ENCODE measurements around the gene TAF11L5.
A peak's percentile ranks its signal among the peaks of the same experiment; 100 is the strongest.
"Not testable (repeated sequence)": the region's sequence is repeated elsewhere in the genome, so short reads cannot be mapped to it uniquely, and the experiment has no call there.

TAF11L5 gene

GRCh38 chr5:17492770-17493169 is 32.3 kb upstream of the TAF11L5 start:
- DNase-seq (ENCODE audit: low read depth): no peak
- H3K4me3 ChIP-seq (ENCODE audit: low read length): no peak overlapping the region
- TF ChIP-seq, protein P1, sequence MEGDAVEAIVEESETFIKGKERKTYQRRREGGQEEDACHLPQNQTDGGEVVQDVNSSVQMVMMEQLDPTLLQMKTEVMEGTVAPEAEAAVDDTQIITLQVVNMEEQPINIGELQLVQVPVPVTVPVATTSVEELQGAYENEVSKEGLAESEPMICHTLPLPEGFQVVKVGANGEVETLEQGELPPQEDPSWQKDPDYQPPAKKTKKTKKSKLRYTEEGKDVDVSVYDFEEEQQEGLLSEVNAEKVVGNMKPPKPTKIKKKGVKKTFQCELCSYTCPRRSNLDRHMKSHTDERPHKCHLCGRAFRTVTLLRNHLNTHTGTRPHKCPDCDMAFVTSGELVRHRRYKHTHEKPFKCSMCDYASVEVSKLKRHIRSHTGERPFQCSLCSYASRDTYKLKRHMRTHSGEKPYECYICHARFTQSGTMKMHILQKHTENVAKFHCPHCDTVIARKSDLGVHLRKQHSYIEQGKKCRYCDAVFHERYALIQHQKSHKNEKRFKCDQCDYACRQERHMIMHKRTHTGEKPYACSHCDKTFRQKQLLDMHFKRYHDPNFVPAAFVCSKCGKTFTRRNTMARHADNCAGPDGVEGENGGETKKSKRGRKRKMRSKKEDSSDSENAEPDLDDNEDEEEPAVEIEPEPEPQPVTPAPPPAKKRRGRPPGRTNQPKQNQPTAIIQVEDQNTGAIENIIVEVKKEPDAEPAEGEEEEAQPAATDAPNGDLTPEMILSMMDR (IDR thresholded peaks at IDR 0.05; ENCODE audit: insufficient read depth, low read depth, low read length, missing control alignments): no peak

DNA sequence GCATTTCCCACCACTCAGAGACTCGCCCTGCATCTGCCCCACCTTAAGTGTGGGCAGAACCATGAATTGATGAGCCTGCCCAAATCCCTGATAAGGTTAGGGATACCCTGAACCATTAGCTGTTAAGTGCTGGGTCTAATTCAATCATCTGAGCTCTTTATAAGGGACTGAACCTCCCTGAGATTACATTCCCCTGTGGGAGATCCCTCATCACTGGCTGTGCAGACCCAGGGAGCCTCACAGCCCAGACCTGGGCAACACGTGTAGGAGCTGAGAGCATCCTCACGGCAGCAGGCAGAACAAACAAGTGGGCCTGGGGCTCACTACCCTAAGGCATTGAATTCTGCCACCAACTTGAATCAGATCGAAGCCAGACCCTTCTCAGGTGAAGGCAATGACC is 27.6 kb upstream of the TAF11L5 start:
- no peak overlapping the region for H3K4me3 ChIP-seq (ENCODE audit: low read length)
- DNase-seq (ENCODE audit: low read depth): no peak
- TF ChIP-seq, protein P1 (IDR thresholded peaks at IDR 0.05; ENCODE audit: insufficient read depth, low read depth, low read length, missing control alignments): no peak

GRCh38 chr5:17497931-17498330 is 27.1 kb upstream of the TAF11L5 start, which contains the start of gene TAF11L2:
Gene TAF11L2, plus strand, starts transcription at chr5:17498231.
- DNase-seq (ENCODE audit: low read depth); H3K4me3 ChIP-seq (ENCODE audit: low read length): not testable (repeated sequence)

GRCh38 chr5:17511775-17512325 is 13.2 kb upstream of the TAF11L5 start:
- no peak for DNase-seq (ENCODE audit: low read depth)
- TF ChIP-seq, protein P1 (IDR thresholded peaks at IDR 0.05; ENCODE audit: insufficient read depth, low read depth, low read length, missing control alignments): no peak
- H3K4me3 ChIP-seq (ENCODE audit: low read length): no peak overlapping the region

DNA sequence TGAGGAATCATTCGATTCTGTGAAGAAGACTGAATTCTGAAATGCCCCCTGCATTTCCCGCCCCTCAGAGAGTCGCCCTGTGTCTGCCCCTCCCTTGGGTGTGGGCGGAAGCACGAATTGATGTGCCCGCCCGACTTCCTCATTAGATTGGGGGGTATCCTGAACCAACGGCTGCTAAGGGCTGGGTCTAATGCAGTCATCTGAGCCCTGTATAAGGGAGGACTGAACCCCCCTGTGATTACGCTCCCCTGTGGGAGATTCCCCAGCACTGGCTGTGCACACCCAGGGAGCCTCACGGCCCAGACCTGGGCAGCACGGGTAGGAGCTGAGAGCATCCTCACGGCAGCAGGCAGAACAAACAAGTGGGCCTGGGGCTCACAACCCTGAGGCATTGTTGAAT is 7.5 kb upstream of the TAF11L5 start:
- not testable (repeated sequence) for DNase-seq (ENCODE audit: low read depth); H3K4me3 ChIP-seq (ENCODE audit: low read length)

DNA sequence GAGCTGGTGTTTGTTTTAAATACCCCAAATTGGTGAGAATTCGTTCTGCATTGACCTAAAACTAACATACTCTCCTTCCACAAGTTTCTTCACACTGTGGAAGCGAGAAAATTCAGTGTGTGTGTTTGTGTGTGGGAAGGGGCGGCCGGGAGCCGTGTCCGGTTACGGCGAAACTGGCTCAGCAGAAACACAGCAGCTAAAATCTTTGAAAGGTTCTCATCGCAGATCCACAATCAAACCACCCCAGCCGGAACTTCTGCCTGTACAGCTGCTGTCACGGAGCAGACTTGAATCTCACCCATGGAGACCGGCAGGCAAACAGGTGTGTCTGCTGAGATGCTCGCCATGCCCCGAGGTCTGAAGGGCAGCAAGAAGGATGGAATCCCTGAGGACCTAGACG is 7.0 kb upstream of the TAF11L5 start, which contains the start of gene TAF11L3:
Gene TAF11L3, plus strand, starts transcription at position 301 of the 400 bp plus-strand sequence.
- H3K4me3 ChIP-seq (ENCODE audit: low read length); DNase-seq (ENCODE audit: low read depth): not testable (repeated sequence)

DNA sequence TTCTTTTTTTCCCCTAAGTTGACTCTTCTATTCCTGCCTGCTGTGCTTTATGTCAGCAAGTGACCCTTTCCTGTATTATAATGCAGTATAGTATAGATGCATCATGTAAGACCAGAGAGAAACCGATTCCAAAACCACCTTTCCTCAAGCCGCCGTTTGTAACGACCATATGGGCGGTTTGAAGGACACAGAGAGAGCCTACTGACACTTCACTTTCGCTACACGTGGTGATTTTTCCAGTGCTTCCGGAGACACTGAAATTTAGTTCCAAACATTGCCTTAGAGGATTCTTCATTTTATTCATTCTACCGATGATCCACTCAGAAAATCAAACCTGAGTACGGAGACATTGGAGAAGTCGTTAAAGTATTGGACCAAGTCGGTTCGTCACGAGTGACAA is 5.5 kb upstream of the TAF11L5 start:
- H3K4me3 ChIP-seq (ENCODE audit: low read length); DNase-seq (ENCODE audit: low read depth): not testable (repeated sequence)

DNA sequence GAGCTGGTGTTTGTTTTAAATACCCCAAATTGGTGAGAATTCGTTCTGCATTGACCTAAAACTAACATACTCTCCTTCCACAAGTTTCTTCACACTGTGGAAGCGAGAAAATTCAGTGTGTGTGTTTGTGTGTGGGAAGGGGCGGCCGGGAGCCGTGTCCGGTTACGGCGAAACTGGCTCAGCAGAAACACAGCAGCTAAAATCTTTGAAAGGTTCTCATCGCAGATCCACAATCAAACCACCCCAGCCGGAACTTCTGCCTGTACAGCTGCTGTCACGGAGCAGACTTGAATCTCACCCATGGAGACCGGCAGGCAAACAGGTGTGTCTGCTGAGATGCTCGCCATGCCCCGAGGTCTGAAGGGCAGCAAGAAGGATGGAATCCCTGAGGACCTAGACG is 3.5 kb upstream of the TAF11L5 start, which contains the start of gene TAF11L4:
Gene TAF11L4, plus strand, starts transcription at position 301 of the 400 bp plus-strand sequence.
- DNase-seq (ENCODE audit: low read depth); H3K4me3 ChIP-seq (ENCODE audit: low read length): not testable (repeated sequence)

DNA sequence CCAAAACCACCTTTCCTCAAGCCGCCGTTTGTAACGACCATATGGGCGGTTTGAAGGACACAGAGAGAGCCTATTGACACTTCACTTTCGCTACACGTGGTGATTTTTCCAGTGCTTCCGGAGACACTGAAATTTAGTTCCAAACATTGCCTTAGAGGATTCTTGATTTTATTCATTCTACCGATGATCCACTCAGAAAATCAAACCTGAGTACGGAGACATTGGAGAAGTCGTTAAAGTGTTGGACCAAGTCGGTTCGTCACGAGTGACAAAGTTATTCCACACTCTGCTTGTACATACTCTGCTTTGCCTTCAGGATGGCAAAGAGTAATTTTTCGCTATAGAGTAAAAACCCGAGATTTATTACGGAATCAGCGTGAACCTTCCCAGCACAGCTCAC is 1.5 kb downstream of the TAF11L5 start:
- peak; percentile 2 for DNase-seq (ENCODE audit: low read depth)
- H3K4me3 ChIP-seq (ENCODE audit: low read length): not testable (repeated sequence)

DNA sequence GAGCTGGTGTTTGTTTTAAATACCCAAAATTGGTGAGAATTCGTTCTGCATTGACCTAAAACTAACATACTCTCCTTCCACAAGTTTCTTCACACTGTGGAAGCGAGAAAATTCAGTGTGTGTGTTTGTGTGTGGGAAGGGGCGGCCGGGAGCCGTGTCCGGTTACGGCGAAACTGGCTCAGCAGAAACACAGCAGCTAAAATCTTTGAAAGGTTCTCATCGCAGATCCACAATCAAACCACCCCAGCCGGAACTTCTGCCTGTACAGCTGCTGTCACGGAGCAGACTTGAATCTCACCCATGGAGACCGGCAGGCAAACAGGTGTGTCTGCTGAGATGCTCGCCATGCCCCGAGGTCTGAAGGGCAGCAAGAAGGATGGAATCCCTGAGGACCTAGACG is 3.3 kb downstream of the TAF11L5 start, which contains the start of gene TAF11L6:
Gene TAF11L6, plus strand, starts transcription at position 301 of the 400 bp plus-strand sequence.
- not testable (repeated sequence) for H3K4me3 ChIP-seq (ENCODE audit: low read length); DNase-seq (ENCODE audit: low read depth)

All from epithelial cell of esophagus (primary cell).